Measurements from ENCODE around the gene PNLIPRP1.

The PNLIPRP1 gene

GRCh38 chr10:116632596-116633215 is 41.9 kb downstream of the PNLIPRP1 start:
- Histone ChIP-seq H3K36me3 (ENCODE audit: control insufficient read depth, insufficient read depth, low read length) (no peaks in the 10 kb centered on the region), H3K27me3 (replicated peaks; ENCODE audit: control insufficient read depth, insufficient read depth, low read length) (no peaks in the 10 kb centered on the region), H3K4me3 (replicated peaks; ENCODE audit: low read depth, low read length) (no peak overlapping the region)
- DNase-seq (ENCODE audit: extremely low read depth, insufficient read length) = no peak
- TF ChIP-seq CTCF (IDR thresholded peaks at IDR 0.05; ENCODE audit: insufficient read depth, low read length, poor library complexity, severe bottlenecking) = no peak

GRCh38 chr10:116633216-116633600 is 42.4 kb downstream of the PNLIPRP1 start:
- Histone ChIP-seq H3K4me3 (replicated peaks; ENCODE audit: low read depth, low read length) (no peak overlapping the region), H3K27me3 (replicated peaks; ENCODE audit: control insufficient read depth, insufficient read depth, low read length) (no peaks in the 10 kb centered on the region), H3K36me3 (ENCODE audit: control insufficient read depth, insufficient read depth, low read length) (no peaks in the 10 kb centered on the region)
- TF ChIP-seq CTCF (IDR thresholded peaks at IDR 0.05; ENCODE audit: insufficient read depth, low read length, poor library complexity, severe bottlenecking) = no peak
- no peak for DNase-seq (ENCODE audit: extremely low read depth, insufficient read length)

GRCh38 chr10:116634126-116634975 is 43.6 kb downstream of the PNLIPRP1 start:
- H3K27me3 ChIP-seq (replicated peaks; ENCODE audit: control insufficient read depth, insufficient read depth, low read length) = no peaks in the 10 kb centered on the region
- no peak for DNase-seq (ENCODE audit: extremely low read depth, insufficient read length)
- no peak for TF ChIP-seq CTCF (IDR thresholded peaks at IDR 0.05; ENCODE audit: insufficient read depth, low read length, poor library complexity, severe bottlenecking)
- no peaks in the 10 kb centered on the region for H3K36me3 ChIP-seq (ENCODE audit: control insufficient read depth, insufficient read depth, low read length)
- no peak overlapping the region for H3K4me3 ChIP-seq (replicated peaks; ENCODE audit: low read depth, low read length)

GRCh38 chr10:116636385-116636784 is 45.6 kb downstream of the PNLIPRP1 start:
- no peaks in the 10 kb centered on the region for H3K27me3 ChIP-seq (replicated peaks; ENCODE audit: control insufficient read depth, insufficient read depth, low read length)
- no peaks in the 10 kb centered on the region for H3K36me3 ChIP-seq (ENCODE audit: control insufficient read depth, insufficient read depth, low read length)
- no peak for TF ChIP-seq CTCF (IDR thresholded peaks at IDR 0.05; ENCODE audit: insufficient read depth, low read length, poor library complexity, severe bottlenecking)
- no peak for DNase-seq (ENCODE audit: extremely low read depth, insufficient read length)
- no peak overlapping the region for H3K4me3 ChIP-seq (replicated peaks; ENCODE audit: low read depth, low read length)

GRCh38 chr10:116636976-116637375 is 46.2 kb downstream of the PNLIPRP1 start:
- H3K4me3 ChIP-seq (replicated peaks; ENCODE audit: low read depth, low read length) = no peak overlapping the region
- H3K27me3 ChIP-seq (replicated peaks; ENCODE audit: control insufficient read depth, insufficient read depth, low read length) = no peaks in the 10 kb centered on the region
- TF ChIP-seq CTCF (IDR thresholded peaks at IDR 0.05; ENCODE audit: insufficient read depth, low read length, poor library complexity, severe bottlenecking) = no peak
- H3K36me3 ChIP-seq (ENCODE audit: control insufficient read depth, insufficient read depth, low read length) = no peaks in the 10 kb centered on the region
- no peak for DNase-seq (ENCODE audit: extremely low read depth, insufficient read length)

Data from GM06990 (cell line).